HG02973 (cell line): ENCODE data around the gene MFSD1.
A peak's percentile ranks its signal among the peaks of the same experiment; 100 is the strongest.

Experiments used
- ATAC-seq: cut with Tn5 transposase; IDR thresholded peaks from one replicate; pipeline ENCODE4 v1.9.1; 2021; ENCODE audit warnings: moderate library complexity; ENCODE audit not compliant: unreplicated experiment

Gene MFSD1

GRCh38 chr3:158809642-158810041 lies 7.8 kb downstream of the MFSD1 start:
- no peak for ATAC-seq

GRCh38 chr3:158810823-158811724 lies 9.2 kb downstream of the MFSD1 start:
- ATAC-seq = no peak

- ATAC-seq = no peak
Observed at GRCh38 chr3:158819282-158819681, 17.4 kb downstream of the MFSD1 start.

- ATAC-seq = no peak
Observed at GRCh38 chr3:158820521-158820920, 18.7 kb downstream of the MFSD1 start.

DNA sequence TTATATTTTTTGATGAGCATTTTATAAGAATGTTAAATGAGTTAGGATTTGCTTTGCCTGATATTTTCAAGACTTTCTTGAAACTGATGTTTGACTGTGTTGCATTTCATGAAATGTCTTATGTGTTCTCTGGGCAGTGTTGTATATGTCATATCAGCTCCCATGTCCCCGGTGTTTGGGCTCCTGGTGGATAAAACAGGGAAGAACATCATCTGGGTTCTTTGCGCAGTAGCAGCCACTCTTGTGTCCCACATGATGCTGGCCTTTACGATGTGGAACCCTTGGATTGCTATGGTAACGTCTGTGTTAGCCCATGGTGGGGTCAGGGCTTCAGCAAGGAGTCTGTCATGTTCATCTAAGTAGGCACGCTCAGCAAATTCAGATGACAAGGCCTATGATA lies 20.0 kb downstream of the MFSD1 start:
- ATAC-seq = no peak

GRCh38 chr3:158823426-158823825 lies 21.6 kb downstream of the MFSD1 start:
- no peak for ATAC-seq

DNA sequence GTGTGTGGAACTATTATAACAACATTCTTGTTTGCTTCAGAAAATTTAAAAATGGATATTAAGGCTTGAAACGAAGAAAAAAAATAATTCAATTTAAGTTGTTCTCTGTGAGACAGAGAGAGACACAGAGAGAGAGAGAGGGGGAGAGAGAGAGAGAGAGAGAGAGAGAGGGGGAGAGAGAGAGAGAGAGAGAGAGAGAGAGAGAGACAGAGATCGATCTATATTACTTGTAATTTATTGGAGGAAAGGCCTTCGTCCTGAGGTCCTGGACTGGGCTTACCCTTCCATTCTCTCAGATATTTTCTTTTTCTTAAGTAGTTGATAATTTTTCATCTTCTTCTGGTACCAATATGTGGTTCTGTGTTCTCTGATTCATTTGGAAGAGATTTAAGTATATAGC lies 25.9 kb downstream of the MFSD1 start:
- no peak for ATAC-seq

DNA sequence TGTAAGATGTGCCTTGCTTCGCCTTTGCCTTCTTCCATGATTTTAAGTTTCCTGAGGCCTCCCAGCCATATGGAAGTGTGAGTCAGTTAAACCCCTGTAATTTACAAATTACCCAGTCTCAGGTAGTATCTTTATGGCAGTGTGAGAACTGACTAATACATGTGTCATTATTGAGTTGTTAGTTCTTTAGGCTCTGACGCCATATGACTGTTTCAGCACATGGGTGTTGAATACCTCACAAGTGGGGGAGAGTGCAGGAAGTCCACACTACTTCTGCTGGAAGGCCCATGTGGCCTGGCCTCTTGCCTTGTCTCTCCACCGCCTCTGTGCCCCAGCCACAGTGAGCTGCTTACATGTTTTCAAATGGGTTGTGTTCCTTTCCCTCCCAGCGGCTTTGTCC lies 28.5 kb downstream of the MFSD1 start:
- no peak for ATAC-seq

DNA sequence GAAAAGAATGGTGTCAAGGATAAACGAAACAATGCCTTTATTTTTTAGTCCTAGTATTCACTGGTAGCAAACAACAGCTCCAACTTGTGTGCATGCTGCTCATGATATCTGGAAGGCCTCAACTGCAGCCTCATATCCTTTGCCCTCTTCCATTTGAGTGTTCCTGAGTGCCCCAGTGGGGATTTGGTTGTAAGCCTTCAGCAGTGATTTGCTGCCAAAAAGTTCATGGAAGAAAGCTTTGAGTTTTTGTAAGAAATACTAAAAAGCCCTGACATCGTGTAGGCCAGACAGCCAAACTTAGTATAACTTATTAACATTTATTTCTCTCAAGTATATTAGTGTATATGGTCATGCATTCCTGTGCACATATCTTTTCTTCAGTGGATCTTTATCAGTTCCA lies 30.0 kb downstream of the MFSD1 start:
- ATAC-seq = no peak

GRCh38 chr3:158835631-158836030 lies 33.8 kb downstream of the MFSD1 start:
- ATAC-seq = no peak

DNA sequence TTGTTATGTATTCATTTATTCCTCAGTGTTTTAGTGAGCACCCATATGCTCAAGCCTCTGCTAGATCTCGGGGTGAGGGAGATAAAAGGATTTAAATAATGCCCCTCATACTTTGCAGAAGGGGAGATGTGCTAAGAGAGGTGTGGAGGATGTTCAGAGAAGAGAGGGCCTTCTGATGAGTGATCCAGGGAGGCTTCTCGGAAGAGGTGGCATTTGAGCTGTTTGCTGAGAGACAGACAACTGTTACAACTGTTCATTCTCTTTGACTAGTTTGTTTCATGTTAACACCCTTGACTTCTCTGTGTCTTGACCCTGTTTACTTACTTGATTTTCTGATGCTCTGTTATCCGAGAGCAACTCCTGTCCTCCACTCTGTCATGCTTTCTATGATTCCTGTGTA lies 34.5 kb downstream of the MFSD1 start:
- ATAC-seq = no peak

DNA sequence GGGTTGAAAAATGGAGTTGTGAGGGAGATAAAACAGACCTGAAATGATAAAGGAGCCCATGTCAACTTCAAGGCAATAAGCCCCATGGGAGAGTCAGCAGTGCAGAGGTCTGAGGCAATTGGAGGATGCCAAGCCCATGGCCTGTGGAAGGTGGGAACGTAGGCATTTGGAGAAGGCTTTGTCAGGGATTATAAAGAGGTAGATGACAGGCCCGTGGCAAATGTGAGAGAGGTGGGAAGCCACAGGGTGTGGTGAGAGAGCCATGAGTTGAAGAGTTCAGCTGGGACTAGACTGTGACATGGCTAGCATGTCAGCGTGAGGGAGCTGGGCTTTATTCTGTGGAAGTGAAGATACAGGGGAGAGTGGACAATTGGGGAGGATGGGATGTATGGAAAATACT lies 35.4 kb downstream of the MFSD1 start:
- ATAC-seq = no peak

DNA sequence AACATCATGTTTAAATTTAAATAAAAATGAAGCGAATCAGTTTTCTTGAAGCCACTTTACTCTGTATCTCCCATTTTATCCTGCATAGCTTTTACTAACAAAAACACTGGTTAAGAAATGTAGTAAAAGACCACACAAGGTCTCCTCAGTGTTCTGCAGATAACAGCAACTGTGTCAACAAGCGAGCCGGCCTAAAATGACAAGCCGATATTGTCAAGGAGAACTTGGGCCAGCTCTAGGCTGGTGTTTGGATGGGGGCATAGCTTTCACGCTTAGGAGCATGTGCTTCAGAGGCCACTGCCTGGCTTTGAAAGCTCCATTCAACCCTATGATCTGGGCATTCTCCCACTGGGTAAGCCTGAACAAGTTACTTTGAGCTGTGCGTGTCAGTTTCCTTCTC lies 38.1 kb downstream of the MFSD1 start:
- ATAC-seq = no peak

DNA sequence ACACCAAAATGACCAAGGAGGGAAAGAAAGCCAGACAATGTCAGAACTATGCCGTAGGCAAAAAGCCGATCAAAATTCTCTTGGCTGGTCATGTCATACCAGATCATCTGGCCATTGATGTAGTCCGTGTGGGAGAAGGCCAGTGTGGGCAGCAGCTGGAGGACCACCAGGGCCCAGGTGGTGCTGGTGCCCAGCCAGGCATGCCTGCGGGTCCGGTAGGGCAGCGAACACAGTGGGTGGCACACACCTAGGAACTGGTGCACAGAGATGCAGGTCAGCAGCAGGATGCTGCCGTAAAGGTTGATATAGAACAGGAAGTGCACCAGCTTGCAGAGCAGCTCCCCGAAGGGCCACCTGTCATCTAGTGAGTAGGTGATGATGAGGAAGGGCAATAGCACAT lies 39.5 kb downstream of the MFSD1 start:
- no peak for ATAC-seq

GRCh38 chr3:158842976-158843375 lies 41.1 kb downstream of the MFSD1 start:
- no peak for ATAC-seq

DNA sequence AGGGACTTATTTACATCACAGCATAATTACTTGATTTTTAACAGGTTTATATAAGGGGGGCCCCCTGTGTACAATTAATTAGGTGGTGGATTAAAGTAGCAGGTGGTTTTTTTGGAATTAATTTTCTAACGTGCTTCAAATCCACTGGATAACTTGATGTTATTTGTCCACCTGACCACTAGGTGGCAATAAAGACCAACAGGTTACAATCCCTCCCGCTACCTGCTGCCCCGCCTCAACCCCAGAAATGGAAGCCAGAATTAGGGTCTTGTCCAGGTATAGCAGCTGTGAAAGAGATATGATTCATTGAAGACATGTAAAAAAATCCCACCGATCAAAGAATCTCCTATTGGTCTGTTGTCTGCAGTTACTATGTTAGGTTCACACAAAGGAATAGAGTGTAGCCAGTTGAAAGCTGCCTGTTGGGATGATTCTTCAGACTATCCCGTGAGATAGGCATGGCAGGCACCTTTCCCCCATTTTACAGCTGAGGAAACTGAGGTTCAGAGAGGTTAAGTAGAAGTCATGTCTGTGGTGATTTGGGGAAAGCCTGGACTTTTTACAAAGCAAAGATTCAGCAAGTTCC lies 44.0 kb downstream of the MFSD1 start:
- no peak for ATAC-seq

GRCh38 chr3:158846803-158847451 lies 45.1 kb downstream of the MFSD1 start:
- peak; percentile 95 for ATAC-seq

DNA sequence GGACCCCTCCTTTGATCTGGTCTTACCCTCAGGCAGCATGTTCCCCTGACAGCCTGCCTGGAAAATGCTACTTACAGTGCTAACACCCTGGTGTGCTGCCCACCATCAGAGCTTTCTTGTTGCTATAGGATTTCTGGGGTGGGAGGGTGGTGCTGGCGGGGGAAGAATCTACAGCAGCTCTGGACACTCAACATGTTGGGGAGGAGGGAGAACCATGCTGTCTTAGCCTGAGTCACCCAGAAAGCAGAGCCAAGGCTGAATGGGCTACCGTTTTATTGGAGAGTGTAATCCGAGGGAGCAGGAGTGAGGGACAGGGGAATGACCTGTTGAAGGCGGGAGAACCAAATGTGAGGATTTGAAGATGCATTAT lies 45.6 kb downstream of the MFSD1 start:
- ATAC-seq = peak; percentile 33

DNA sequence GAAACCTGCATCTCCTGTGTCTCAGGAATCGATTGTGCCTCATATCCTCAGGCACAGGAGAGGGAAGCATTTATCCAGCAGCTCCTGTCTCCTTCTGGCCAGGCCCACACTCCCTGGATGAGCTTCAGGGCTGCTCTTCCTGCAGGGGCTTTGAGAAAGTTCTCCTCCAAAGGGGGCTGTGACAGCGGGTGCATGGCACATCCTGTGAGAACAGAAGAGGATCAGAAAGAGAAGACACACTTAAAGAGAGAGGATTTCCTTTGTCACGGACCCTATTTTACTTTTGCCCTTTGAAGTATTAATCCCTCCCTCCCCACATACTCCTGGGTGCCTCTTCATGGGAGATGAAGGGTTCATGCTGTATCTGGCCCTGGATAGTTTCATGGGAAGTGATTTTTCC lies 46.0 kb downstream of the MFSD1 start:
- no peak for ATAC-seq

DNA sequence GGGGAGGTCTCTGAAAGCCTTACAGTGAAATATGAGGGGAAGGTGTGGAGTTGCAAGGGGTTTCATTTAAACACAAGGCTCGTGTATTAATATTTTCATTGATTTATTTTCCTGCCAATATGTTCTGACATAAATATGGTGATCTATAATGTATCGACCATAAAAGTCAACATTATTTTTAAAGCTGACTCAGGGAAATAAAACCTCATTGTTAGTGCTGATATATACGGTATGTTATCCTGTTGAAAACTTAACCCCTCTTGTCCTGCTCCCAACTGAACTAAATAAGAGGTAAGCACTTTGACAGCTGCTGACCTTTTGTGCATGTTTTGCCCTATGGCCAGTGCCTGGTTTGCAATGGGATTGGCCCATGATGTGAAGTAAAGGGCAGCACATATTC lies 47.9 kb downstream of the MFSD1 start:
- no peak for ATAC-seq

GRCh38 chr3:158859362-158859761 lies 57.5 kb downstream of the MFSD1 start:
- no peak for ATAC-seq

GRCh38 chr3:158863247-158863646 lies 61.4 kb downstream of the MFSD1 start:
- ATAC-seq = peak; percentile 51
